Parathyroid adenoma (tissue), 2 donors: ENCODE results near the gene HMG20B.

ENCODE experiments used
- H2AFZ ChIP-seq: fragments of 300-600 bp; sonication (generic); one replicate; pipeline ENCODE4 v1.7.0; 2017; ENCODE audit warnings: antibody characterized with exemption, mild to moderate bottlenecking
- H3K27ac ChIP-seq: fragments of 300-600 bp; sonication (generic); one replicate; pipeline ENCODE4 v1.7.0; 2017
- H3K27me3 ChIP-seq: fragments of 300-600 bp; sonication (generic); one replicate; pipeline ENCODE4 v1.7.0; 2017; ENCODE audit warnings: low read length; ENCODE audit not compliant: control insufficient read depth, insufficient read depth
- H3K36me3 ChIP-seq: fragments of 300-600 bp; sonication (generic); one replicate; pipeline ENCODE4 v1.7.0; 2017; ENCODE audit warnings: low read length; ENCODE audit not compliant: control insufficient read depth, insufficient read depth
- H3K4me1 ChIP-seq: fragments of 300-600 bp; sonication (generic); one replicate; pipeline ENCODE4 v1.7.0; 2017; ENCODE audit warnings: control low read depth
- H3K4me2 ChIP-seq: fragments of 300-600 bp; sonication (generic); one replicate; pipeline ENCODE4 v1.7.0; 2017; ENCODE audit warnings: low read length
- H3K4me3 ChIP-seq: fragments of 300-600 bp; sonication (generic); one replicate; pipeline ENCODE4 v1.7.0; 2017; ENCODE audit warnings: low read depth, low read length
- H3K79me2 ChIP-seq: fragments of 300-600 bp; sonication (generic); one replicate; pipeline ENCODE4 v1.7.0; 2017; ENCODE audit warnings: control low read depth
- H3K9ac ChIP-seq: fragments of 300-600 bp; sonication (generic); one replicate; pipeline ENCODE4 v1.7.0; 2017; ENCODE audit warnings: mild to moderate bottlenecking
- H3K9me3 ChIP-seq: fragments of 300-600 bp; sonication (generic); one replicate; pipeline ENCODE4 v1.7.0; 2017; ENCODE audit warnings: low read length; ENCODE audit not compliant: control insufficient read depth
- TF ChIP-seq, protein P1 (sequence below): fragments of 300-600 bp; sonication (generic); IDR thresholded peaks from one replicate; pipeline ENCODE4 v1.7.0; 2017; ENCODE audit warnings: antibody characterized with exemption, mild to moderate bottlenecking
- donor health status: primary hyperparathyroidism.

Gene HMG20B

DNA sequence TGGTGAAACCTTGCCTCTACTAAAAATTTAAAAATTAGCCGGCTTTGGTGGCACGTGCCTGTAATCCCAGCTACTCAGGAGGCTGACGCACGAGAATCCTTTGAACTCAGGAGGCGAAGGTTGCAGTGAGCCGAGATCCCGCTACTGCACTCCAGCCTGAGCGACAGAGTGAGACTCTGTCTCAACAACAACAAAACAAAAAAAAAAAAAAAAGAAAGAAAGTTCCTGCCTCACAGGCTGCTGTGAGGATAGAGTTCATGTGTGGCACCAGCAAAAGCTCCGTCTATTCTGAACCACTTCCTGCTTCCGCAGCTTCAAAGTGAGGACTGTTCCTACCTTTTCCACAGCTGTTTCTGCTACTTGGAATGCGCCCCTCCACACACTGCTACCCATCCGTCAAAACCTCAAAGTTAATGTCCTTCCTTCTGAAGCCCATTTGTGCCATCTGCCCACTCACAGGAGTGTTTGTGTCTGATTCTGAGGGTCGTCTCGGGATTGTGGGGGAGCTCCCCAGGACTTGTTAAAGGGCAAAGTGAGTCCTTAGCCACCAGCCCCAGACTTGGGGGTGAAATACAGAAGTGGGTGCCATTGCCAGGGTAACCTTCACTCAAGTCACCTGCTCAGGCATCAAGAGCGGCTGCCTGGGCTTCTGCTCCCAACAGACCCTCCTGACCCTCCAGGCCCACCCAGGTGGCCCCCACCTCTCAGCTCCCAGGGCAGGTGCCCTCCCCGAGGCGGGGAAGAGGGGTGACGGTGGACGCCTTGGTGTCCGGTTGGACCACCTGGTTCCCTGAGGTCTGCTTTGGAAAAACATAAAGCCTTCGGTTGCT lies 18.3 kb upstream of the HMG20B start:
- H3K4me3 ChIP-seq: no peak overlapping the region

DNA sequence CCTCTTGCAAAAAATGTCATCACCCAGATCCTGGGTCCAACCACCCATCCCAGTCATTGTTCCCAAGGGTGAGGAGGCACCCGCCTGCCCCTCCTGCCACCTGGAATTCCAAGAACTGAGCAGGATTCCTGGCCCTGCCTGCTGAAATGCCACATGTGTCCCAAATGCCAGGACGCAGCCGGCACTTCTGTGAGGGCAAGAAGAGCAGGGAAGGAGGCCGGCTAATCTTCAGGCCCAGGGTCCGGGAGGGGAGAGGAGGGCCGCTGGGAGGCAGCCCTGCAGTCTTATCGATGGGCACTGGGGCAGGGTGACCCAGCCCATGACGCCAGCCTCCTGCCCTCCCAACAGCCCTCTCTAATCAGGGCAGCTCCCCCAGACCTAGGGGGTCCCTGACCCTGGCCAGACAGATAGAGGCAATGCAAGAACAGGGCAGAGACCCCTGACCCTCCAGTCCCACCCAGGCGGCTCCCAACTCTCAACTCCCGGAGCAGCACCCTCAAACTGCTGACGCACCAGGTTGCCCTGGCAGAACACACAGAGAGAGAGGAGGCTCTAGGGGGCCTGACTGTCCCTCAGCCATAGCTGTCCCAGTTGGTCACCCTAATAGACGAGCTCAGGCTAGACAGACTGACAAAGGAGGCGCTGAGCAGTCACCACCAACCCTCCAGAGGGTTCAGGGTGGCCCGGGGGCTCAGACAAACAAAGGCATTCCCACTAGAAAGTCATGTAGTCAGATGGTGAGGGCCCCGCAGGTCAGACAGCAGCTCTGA lies 16.9 kb upstream of the HMG20B start:
- Histone ChIP-seq H3K36me3 (no peaks in the 10 kb centered on the region), H3K27me3 (no peaks in the 10 kb centered on the region), H3K27ac (no peak overlapping the region), H3K79me2 (peaks cover 7% of the 10 kb centered on the region), H3K4me3 (peak overlapping the region; percentile 87), H2AFZ (no peak overlapping the region), H3K9me3 (no peaks in the 10 kb centered on the region), H3K4me2 (peak overlapping the region; percentile 71), H3K4me1 (peaks cover 6% of the 10 kb centered on the region), H3K9ac (no peak overlapping the region)
- TF ChIP-seq, protein P1, sequence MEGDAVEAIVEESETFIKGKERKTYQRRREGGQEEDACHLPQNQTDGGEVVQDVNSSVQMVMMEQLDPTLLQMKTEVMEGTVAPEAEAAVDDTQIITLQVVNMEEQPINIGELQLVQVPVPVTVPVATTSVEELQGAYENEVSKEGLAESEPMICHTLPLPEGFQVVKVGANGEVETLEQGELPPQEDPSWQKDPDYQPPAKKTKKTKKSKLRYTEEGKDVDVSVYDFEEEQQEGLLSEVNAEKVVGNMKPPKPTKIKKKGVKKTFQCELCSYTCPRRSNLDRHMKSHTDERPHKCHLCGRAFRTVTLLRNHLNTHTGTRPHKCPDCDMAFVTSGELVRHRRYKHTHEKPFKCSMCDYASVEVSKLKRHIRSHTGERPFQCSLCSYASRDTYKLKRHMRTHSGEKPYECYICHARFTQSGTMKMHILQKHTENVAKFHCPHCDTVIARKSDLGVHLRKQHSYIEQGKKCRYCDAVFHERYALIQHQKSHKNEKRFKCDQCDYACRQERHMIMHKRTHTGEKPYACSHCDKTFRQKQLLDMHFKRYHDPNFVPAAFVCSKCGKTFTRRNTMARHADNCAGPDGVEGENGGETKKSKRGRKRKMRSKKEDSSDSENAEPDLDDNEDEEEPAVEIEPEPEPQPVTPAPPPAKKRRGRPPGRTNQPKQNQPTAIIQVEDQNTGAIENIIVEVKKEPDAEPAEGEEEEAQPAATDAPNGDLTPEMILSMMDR: no peak

More for the DNA sequence above, 18.3 kb upstream of the HMG20B start:
- no peak overlapping the region for H3K27ac ChIP-seq
- H3K9me3 ChIP-seq: no peaks in the 10 kb centered on the region
- TF ChIP-seq, protein P1: no peak
- no peak overlapping the region for H2AFZ ChIP-seq
- no peaks in the 10 kb centered on the region for H3K27me3 ChIP-seq
- H3K4me1 ChIP-seq: peaks cover 6% of the 10 kb centered on the region
- no peak overlapping the region for H3K4me2 ChIP-seq
- no peak overlapping the region for H3K9ac ChIP-seq
- no peaks in the 10 kb centered on the region for H3K36me3 ChIP-seq
- peaks cover 7% of the 10 kb centered on the region for H3K79me2 ChIP-seq

DNA sequence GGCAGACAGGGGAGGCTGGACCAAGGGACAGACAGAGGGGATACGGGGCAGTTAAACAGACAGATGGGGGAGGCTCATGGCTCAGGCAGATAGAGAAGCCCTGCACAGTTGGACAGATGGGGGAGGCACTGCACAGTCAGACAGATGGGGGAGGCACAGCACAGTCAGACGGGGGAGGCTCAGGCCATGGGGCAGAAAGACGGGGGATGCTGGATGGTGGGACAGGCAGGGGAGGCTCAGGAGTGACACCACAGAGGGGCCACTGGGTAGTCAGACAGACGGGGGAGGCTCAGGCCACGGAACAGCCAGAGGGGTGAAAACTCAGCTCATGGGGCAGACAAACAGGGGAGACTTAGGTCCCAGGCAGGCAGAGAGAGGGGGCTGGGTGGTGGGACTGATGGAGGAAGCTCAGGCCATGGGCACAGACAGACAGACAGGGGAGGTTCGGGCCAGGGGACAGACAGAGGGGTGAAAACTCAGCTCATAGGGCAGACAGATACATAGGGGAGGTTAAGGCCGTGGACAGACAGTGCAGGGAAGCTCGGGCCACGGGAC lies 16.2 kb upstream of the HMG20B start:
- H3K27ac ChIP-seq: no peak overlapping the region
- peak overlapping the region; percentile 71 for H3K4me2 ChIP-seq
- H3K27me3 ChIP-seq: no peaks in the 10 kb centered on the region
- TF ChIP-seq, protein P1: no peak
- H3K4me1 ChIP-seq: peaks cover 6% of the 10 kb centered on the region
- no peaks in the 10 kb centered on the region for H3K9me3 ChIP-seq
- H2AFZ ChIP-seq: peak overlapping the region; percentile 69
- H3K9ac ChIP-seq: peak overlapping the region; percentile 15
- peak overlapping the region; percentile 87 for H3K4me3 ChIP-seq
- H3K79me2 ChIP-seq: peaks cover 7% of the 10 kb centered on the region
- no peaks in the 10 kb centered on the region for H3K36me3 ChIP-seq

DNA sequence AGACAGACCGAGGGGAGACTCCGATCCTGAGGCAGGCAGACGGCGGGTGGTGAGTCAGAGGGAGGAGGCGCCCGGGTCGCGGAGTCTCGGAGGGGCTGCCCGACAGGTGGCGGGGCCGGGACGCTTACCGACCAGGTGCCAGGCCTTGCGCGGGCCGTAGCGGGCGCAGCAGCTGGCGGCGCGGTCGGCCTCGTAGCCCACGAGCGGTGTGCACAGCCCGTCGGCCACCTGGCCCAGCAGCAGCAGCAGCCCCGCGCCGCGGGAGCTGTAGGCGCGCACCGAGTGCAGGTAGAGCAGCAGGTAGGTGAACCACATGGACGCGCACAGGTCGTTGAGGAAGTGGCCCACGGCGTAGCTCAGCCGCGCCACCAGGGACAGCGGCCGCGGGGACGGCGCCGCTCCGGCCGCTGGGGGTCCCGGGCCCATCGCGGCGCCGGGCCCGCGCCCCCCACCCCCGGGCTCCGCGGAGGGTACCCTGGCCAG lies 15.7 kb upstream of the HMG20B start:
- H3K27me3 ChIP-seq: no peaks in the 10 kb centered on the region
- H3K27ac ChIP-seq: no peak overlapping the region
- TF ChIP-seq, protein P1: peak; percentile 26

More for the DNA sequence above, 15.7 kb upstream of the HMG20B start:
- peak overlapping the region; percentile 87 for H3K4me3 ChIP-seq
- H2AFZ ChIP-seq: peak overlapping the region; percentile 69
- peaks cover 6% of the 10 kb centered on the region for H3K4me1 ChIP-seq
- H3K36me3 ChIP-seq: no peaks in the 10 kb centered on the region
- peak overlapping the region; percentile 15 for H3K9ac ChIP-seq
- no peaks in the 10 kb centered on the region for H3K9me3 ChIP-seq
- H3K4me2 ChIP-seq: peak overlapping the region; percentile 71
- H3K79me2 ChIP-seq: peaks cover 7% of the 10 kb centered on the region
